NCI-H146 (cell line): ENCODE data around the gene KCNG2.

ENCODE experiments used
- DNase-seq: peaks from one replicate; lab custom pipeline; 2025; lab: John Stamatoyannopoulos, UW

KCNG2 gene

DNA sequence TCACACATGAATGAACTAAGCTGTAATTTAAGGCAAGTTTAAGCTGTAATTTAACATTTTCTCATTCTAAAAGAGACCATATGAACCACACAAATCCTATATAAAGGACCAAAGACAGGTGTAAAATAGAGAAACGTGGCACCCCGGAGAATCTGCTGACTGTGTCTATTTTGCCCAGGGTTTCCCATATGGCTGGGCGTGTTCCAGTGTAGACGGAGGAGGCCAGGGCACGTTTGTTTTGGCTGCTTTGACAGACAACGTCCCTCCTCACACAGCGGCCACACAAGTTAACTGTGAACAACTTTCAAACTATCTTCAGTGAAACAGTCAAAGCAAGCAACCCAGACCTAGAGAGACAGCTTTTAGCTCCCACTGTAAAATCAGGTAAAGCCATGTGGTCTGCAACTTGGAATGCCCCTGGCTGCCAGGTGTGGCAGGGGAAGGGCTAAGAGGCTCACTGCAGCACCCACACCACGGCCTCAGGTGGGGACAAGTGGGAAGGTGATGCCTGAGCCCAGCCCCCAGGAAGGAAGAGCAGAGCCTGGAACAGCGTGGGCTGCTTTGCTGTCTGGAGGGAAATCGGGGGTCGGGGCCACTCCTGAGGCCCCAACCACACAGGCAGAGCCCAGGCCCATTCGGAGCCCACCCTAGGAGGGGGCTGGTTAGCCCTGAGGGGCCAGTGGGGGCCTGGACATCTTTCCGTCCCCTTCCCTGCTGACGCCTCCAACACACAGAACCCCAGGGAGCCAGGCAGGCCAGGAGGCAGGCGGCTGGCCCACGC is 113.0 kb downstream of the KCNG2 start:
- no peak for DNase-seq

DNA sequence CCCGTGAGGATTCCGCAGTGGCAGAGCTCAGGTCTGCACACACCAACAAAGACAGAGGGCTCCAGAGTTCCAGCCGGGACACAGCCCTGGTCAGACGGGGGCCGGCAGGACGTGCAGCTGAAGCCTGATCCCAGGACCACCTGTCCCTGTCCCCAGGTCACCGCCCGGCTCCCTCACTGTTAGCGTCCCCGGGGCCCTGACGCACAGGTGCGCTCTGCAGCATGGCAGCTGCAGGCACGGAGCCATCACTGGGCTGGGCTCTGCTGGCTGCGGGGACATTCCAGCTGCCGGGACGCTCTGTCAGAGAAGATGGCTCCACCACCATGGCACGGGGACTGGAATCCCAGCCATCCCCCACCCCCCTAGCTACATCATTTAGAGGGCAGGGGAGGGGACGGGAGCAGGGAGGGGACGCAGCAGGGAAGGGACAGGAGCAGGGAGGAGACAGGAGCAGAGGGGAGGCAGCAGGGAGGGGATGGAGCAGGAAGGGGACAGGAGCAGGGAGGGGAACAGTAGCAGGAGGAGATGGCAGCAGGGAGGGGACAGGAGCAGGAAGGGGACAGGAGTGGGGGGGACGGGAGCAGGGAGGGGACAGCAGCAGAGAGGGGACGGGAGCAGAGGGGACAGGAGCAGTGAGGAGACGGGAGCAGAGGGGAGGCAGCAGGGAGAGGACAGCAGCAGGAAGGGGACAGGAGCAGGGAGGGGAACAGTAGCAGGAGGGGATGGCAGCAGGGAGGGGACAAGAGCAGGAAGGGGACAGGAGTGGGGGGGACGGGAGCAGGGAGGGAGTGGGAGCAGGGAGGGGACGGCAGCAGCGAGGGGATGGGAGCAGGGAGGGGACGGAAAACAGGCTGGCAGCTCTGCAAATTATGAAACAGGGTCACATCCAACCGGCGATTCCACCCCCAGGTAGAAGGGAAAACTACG is 113.9 kb downstream of the KCNG2 start:
- no peak for DNase-seq

DNA sequence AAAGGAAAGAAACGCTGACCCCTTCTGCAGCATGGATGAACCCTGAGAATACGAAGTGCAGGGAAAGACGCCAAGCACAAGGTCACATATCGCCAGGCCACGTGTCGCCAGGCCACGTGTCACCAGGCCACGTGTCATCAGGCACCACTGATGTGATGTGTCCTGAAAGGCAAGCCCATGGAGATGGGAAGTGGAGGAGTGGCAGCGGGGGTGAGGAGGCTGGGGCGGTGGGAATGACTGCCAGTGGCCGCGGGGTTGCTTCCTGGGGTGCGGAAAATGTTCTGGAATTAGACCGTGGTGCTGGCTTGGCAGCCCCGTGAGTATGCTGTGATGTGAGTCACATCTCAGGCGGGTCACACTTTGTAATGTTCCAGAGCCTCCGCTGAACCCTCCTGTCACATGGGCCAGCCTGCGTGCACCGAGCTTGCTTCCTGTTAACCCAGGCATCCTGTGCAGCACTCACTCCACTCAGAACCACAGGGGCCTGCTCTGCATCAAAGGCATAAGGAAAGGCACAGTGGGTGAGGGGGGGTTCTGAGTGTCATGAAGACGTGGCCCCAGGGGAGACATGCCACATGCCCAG is 114.8 kb downstream of the KCNG2 start:
- DNase-seq, result no peak

DNA sequence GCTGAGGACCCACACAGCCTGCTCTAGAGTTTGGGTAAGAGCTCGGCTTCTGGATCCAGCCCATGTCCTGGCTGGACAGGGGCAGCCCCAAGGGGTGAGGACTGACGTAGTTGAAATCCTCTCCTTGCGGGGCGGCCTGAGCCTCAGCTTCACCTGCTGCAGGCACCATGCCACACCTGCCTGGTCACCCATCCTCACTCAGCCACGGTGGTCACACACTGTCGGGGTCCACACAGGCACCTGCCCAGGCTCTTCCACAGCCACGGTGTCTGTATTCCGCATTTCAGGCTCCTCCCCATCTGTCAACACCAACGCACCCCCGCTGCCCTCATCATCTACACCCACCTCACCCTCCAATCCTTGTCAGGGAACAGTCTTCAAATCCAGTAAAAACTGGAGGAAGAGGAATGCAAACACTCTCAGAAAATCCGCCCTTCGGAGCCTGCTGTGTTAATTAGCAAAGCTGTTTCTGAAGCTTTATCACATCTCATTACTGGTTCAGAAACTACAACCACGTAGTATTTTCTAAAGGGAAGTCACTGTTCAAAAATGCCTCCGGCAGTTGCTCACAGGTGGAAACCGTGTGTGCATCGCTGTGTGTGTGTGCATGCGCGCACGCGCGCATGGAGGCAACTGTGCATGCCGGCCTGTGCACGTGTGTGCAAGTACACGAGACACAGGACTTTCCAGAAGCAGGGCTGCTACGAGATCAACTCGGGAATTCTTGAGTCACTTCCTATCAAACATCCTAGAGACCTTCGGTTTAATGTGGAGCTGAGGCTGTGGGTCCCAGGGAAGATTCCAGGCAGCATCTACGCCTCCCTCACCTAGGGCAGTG is 115.5 kb downstream of the KCNG2 start:
- no peak for DNase-seq

DNA sequence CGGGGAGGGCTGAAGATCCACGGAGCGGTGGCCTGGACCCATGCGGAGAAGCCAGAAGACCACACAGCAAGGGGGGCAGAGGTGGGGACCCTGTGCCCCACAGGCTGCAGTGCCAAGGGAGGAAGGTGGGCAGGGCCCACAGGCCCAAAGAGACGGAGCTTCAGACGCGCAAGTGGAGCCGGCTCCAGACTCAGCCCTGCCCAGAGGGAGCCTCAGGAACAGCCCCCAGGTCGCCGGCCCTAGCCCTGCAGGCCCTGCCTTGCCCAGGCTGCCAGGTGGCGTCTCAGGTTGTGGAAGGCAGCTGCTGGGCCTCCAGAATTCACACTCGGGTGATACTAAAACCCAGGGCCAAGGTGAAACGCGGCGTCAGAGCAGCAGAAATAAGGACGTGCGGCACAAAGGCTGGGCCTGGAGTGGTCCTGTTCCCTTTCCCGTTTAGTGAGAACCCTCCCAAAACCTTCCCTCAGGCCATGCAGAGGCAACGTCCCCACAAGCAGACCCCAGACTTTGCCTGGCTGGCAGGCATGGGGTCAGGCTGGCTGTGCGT is 116.9 kb downstream of the KCNG2 start:
- DNase-seq, result no peak

DNA sequence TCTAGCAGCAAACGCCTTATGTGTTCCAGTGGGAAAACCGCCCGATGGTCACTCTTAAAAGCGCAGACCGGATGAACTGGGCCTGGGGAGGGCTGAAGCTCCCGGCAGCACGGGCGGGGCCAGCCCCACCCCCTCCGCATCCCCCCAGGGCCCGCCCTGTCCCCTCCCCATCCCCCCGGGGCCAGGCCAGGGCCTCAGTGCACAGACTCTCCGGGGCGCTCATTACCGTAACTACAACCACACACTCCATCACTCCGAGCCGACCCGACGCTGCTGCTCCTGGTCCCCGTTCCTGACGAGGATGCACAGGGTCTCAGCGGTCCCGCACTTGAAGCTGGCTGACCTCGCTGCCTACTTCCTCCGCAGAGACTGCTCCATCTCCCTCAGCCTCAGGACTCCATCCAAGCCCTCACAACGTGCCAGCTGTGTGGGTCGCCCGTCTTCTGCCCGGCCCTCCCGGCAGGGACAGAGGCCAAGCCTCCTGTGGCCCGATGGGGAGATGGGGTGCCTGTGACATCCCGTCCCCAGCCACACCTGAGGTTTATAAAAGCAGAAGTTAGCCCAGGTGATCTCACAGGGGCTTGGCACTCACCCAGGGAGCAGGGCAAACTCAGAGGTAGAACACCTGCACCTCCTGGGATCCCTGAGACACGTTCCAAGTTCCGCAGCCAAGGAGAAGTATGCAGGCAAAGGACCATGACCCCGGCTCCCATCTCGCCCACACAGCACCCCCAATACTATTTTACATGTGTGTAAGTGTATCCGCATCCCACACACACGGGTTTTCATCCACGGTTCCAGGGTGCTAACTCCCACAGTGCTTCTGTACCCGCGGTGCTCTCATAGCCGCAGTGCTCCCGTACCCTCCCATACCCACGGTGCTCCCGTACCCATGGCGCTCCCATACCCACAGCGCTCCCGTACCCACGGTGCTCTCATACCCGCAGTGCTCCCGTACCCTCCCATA is 117.7 kb downstream of the KCNG2 start:
- no peak for DNase-seq

DNA sequence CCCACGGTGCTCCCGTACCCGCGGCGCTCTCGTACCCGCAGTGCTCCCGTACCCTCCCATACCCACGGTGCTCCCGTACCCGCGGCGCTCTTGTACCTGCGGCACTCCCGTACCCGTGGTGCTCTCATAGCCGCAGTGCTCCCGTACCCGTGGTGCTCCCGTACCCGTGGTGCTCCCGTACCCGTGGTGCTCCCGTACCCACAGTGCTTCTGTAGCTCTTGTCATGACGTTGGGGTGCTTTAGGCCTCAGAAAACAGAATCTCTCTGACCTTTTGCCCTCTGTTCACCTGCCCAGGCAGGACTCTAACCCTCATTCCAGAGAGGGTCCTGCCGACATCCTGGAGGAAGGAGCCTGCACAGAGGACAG is 118.4 kb downstream of the KCNG2 start:
- no peak for DNase-seq

DNA sequence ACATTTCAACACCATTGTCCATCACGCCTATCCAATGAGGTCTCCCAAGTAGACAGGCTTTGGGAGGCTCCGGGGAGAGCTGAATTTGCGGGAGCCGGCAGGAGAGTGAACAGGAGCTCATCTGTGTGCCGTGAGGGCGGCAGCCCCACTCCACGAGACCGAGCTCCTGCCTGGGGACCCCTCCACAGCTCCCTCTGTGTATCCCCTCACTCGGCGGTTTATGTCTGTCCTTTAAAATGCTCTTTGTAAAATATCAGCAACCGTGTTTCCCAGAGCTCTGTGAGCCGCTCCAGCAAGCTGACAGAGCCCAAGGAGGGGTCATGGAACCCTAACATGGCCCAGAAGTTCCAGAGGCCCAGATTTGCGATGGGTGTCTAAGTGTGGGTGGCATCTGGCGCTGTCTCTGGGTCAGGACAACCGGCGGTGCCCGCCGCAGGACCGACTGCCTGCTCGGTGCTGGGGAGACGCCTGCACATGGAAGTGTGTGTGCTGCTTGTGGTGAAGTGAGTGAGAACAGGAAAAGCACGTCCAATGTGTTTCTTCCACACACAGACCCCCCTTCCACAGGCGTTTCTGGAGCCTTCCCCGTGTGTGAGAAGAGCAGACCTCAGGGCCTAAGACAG is 118.9 kb downstream of the KCNG2 start:
- no peak for DNase-seq

DNA sequence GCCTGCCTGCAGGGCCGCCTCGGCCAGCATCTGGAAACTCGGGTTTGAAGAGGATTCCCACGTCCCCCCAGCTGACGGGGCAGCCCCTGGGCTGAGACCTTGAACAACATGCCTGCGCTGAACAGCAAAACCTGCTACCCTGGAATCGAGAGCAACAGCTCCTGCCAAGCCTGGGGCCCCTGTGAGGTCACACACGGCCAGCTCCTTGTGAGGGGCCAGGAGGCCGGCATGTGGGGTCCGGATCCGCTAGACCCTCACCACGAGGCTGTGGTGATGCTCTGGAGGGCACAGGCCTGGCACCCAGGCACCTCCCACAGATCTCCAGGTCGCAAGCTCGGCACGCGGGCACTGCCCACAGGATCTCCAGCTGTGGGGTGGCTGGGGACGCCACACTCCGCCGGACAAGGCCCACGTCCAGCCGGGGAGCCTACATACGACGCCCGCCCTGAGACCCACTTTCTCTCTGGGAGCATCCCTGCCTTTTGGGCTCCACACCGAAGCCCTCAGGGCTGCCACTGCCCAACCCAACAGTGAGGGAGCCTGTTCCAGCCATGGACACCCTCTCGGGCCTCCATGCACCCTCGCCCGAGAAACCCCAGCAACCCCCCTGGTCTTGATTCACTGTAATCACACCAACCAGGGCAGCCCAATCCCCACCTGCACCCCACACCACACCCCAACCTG is 119.6 kb downstream of the KCNG2 start:
- no peak for DNase-seq

DNA sequence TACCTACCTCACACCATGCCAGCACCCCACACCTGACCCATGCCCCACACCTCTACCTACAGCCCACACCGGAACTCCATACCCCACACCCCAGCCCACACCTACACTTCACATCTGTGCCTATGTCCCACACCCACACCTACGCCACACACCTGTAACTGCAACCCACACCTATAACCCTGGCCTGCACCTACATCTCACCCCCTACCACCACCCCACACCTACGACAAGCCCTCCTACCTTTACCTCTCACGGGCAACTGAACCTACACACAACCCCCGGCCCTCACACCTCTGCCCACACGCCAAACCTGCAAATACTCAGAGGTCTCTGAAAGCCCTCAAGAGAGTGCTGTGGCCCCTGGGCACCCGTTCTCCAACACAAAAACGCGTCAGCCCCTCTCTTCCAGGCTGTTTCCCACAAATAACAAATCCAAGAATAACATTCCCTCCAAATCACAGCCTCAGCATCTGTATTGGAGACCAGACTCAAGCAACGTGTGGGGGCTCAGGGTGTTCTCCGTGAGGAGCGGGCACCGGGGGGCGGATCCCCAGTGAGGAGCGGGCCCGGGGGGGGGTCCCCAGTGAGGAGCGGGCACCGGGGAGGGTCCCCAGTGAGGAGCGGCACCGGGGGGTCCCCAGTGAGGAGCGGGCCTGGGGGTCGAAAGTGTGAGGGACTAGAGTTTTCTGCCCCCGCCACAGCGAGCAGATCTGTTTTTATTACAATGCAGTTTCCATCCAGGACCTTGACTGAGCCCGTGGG is 120.3 kb downstream of the KCNG2 start:
- DNase-seq, result no peak

DNA sequence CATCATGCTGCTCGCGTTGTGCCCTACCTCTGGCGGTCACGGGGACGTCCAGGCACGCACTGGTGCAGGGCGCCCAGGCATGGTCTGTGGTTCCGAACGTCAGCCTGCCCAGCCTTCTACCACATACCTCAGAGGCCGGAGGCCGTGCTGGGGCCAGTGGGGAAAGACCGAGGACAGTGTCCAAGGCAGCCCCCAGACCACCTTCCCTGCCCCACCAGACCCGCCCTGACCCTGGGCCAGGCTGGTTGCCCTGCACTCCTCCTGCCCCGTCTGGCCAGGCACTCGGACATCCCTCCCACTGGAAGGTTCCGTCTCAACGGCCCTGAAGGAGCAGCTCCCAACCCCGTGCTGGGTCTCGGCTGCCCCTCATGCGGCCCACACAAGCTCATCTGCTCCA is 120.9 kb downstream of the KCNG2 start:
- no peak for DNase-seq

DNA sequence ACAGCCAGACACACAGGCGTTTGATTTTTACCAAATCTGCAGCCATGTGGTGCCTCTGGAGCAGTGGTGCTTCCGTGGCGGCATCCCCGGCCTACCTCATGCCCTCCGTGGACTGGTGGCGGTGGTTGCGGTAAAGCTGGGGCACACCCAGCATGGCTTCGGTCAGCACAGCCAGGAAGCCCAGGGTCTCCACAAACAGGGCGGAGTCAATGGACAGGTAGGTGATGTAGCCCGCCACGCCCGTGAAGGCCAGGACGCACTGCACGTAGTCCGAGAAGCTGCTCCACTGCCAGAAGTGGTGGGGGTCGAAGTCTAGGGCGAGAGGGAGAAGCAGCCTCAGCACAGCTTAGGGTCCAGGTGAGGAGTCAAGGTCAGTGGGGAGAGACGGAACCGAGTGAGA is 121.4 kb downstream of the KCNG2 start:
- no peak for DNase-seq

DNA sequence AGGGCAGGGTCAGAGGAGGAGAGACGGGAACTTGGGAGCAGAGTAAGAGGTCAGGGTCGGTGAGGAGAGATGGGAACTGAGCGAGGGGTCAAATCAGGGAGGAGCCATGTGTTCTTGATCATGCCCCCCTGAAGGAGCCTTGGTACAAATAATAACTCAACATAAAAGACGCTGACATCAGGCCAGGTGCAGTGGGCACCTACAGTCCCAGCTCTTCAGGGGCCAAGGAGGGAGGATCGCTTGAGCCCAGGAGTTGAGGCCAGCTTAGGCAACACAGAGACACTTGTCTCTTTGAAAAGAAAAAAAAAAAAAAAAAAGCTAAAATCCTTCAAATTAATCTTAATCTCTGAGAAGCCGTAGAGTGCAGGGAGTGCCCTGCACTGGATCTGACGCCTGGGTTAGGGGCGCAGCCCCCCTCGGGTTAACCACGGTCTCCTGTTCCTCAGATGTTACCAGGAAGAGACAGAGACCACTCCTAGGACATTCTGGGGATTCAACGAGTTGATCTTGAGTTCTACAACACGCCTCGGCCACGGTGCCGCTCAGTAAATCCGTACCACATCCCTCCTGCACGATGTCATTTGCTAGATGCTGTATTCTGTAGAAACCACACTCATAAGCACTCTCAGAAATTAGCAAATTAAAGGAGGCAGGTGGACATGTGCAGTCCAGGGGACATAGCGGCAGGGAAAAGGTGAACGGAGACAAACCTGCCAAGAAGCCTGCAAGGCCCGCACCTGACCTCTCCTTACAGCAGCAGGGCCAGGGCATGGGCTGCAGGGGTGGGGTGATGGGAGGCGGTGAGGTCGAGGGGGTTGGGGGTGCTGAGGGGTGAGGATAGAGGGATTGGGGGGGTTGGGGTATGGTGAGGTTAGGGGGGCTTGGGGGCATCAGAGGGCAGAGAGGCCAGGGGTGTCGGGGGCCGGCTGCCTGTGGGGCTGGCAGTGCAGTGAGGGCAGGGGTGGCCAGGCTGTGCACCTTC is 124.5 kb downstream of the KCNG2 start:
- DNase-seq, result no peak

DNA sequence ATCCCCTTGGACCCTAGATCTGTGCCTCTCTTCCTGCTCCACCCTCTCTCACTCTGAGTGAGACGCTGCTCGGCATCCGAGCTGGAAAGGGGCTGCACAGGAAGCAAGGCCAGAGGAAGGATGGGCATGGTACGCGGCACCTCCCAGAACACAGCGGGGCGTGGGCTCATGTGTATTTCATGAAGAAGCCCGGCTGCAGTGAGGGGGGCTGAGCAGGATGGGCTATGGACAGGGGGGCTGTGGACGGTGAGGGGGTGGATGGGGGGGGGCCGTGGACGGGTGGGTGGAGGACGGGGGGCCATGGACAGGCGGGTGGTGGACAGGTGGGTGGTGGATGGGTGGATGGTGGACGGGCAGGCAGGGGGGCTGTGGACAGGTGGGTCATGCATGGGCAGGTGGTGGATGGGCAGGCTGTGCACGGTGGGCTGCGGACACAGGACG is 125.3 kb downstream of the KCNG2 start:
- DNase-seq, result no peak

DNA sequence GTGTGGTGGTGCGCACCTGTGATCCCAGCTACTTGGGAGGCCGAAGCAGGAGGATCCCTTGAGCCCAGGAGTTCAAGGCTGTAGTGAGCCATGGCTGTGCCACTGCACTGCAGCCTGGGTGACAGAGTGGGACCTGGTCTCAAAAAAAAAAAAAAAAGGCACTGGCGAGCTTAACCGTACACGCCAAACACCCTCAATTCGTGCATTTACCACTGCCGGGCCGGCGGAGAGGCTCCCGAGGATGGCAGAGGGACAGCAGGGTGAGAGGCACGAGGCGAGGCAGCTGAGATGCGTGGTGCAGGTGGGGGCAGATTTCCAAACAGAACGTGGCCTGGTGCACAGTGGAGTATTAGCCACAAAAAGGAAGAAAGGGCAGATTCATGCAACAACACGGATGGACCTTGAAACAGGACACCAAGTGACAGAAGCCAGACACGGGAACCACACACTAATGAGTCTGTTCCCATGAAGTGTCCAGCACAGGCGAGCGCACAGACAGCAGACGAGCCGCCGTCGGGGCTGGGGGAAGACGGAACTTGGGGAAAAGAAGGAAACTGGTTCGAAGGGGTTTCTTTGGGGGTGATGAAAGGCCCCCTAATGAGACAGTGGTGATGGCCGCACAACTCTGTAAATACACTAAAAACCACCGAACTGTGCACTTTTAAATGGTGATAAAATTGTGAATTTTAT is 126.3 kb downstream of the KCNG2 start:
- no peak for DNase-seq

DNA sequence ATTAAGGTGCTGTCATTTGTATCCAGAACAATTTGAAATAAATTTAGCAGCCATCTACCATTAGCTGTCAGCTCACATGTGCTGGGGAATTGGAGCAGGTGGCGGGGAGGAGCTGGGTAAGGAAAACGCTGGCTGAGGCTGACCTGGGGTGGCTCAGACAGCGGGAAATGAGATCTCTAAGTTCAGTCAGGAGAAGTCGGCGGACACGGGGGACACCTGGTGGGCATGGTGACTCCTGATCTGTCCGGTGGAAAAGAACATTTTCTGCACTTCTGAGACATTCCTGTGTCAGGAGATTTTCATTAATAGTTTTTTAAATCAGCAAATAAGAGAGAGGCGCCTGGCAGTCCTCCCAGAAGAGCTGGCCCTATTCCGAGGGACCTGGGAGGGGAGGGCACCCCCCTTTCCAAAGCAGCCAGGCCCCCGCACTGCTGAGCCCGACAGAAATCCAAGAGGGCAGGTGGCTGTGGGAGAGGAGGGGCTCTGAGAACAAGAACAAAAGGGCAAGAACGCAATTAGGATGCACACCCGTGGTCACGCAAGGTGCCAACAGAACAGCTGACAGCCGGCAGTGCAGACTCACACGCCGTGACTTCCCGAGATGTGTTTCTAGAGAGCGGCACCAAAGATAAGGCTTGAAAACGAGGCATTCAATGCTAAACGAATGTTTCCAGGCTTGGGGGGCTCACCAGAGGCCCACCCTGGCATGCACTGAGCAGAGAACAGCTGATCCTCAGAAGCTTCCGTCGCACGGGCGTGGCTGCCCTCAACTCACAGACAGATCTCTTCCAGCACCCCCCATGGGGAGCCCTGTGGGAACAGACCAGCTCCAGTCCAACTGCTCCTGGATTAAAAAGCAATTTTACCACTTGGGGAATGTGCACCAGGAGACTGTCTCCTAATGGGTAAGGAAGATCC is 127.3 kb downstream of the KCNG2 start:
- peak; percentile 42 for DNase-seq
